AG08396 (cell line): ENCODE data around the gene SCYGR6.
"Not testable (repeated sequence)": the region's sequence is repeated elsewhere in the genome, so short reads cannot be mapped to it uniquely, and the experiment has no call there.

Experiments
- DNase-seq: peaks from one replicate; pipeline ENCODE4 v3.0.0; 2012; ENCODE audit warnings: low spot score, mixed read lengths

SCYGR6 gene

GRCh38 chr2:227724394-227725039 lies at the start of gene SCYGR6:
Gene SCYGR6, minus strand, starts transcription at chr2:227724757. Its CDS starts 0 bp downstream, at chr2:227724757.
- no peak for DNase-seq

- DNase-seq = no peak
Measured at GRCh38 chr2:227774011-227774624, 49.6 kb upstream of the SCYGR6 start.

GRCh38 chr2:227772932-227773331 lies 48.4 kb upstream of the SCYGR6 start:
- no peak for DNase-seq

- no peak for DNase-seq
Measured at GRCh38 chr2:227772197-227772661, 47.7 kb upstream of the SCYGR6 start.

GRCh38 chr2:227767830-227768229 lies 43.3 kb upstream of the SCYGR6 start:
- DNase-seq = no peak

GRCh38 chr2:227766373-227766883 lies 41.9 kb upstream of the SCYGR6 start:
- DNase-seq = peak; percentile 89

- no peak for DNase-seq
Measured at GRCh38 chr2:227765788-227766372, 41.3 kb upstream of the SCYGR6 start.

GRCh38 chr2:227761740-227762476 lies 37.4 kb upstream of the SCYGR6 start:
- DNase-seq = no peak

- DNase-seq = no peak
Measured at GRCh38 chr2:227759411-227760118, 35.0 kb upstream of the SCYGR6 start.

- not testable (repeated sequence) for DNase-seq
Measured at GRCh38 chr2:227756261-227756660, 31.7 kb upstream of the SCYGR6 start.

- no peak for DNase-seq
Measured at GRCh38 chr2:227748079-227748478, 23.5 kb upstream of the SCYGR6 start.

GRCh38 chr2:227745594-227745993 lies 21.0 kb upstream of the SCYGR6 start, which contains the start of gene SCYGR8:
Gene SCYGR8, plus strand, starts transcription at chr2:227745894. Its CDS starts 0 bp downstream, at chr2:227745894.
- DNase-seq = no peak

GRCh38 chr2:227740705-227741104 lies 16.1 kb upstream of the SCYGR6 start:
- DNase-seq = not testable (repeated sequence)

- no peak for DNase-seq
Measured at GRCh38 chr2:227739351-227739750, 14.8 kb upstream of the SCYGR6 start.

GRCh38 chr2:227728035-227728434 lies 3.5 kb upstream of the SCYGR6 start, which contains the start of gene SCYGR7:
Gene SCYGR7, plus strand, starts transcription at chr2:227728335. Its CDS starts 0 bp downstream, at chr2:227728335.
- DNase-seq = no peak

GRCh38 chr2:227722821-227723220 lies 1.7 kb downstream of the SCYGR6 start:
- not testable (repeated sequence) for DNase-seq

GRCh38 chr2:227720680-227721079 lies 3.9 kb downstream of the SCYGR6 start:
- no peak for DNase-seq

- no peak for DNase-seq
Measured at GRCh38 chr2:227719641-227720040, 4.9 kb downstream of the SCYGR6 start.

GRCh38 chr2:227717687-227718567 lies 6.6 kb downstream of the SCYGR6 start, which contains the start of gene SLC19A3:
Gene SLC19A3, minus strand, starts transcription at chr2:227718028. Its CDS starts 15,710 bp downstream, at chr2:227702318.
- peak; percentile 78 for DNase-seq

- no peak for DNase-seq
Measured at GRCh38 chr2:227716501-227716900, 8.1 kb downstream of the SCYGR6 start.
